ENCODE measurements around the gene TNNT1.

GRCh38 chr19:55118401-55118991, 30.5 kb downstream of the TNNT1 start:
- TF ChIP-seq, protein P1, sequence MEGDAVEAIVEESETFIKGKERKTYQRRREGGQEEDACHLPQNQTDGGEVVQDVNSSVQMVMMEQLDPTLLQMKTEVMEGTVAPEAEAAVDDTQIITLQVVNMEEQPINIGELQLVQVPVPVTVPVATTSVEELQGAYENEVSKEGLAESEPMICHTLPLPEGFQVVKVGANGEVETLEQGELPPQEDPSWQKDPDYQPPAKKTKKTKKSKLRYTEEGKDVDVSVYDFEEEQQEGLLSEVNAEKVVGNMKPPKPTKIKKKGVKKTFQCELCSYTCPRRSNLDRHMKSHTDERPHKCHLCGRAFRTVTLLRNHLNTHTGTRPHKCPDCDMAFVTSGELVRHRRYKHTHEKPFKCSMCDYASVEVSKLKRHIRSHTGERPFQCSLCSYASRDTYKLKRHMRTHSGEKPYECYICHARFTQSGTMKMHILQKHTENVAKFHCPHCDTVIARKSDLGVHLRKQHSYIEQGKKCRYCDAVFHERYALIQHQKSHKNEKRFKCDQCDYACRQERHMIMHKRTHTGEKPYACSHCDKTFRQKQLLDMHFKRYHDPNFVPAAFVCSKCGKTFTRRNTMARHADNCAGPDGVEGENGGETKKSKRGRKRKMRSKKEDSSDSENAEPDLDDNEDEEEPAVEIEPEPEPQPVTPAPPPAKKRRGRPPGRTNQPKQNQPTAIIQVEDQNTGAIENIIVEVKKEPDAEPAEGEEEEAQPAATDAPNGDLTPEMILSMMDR (IDR thresholded peaks at IDR 0.05; ENCODE audit: poor library complexity): no peak
- TF ChIP-seq EZH2 (IDR thresholded peaks at IDR 0.05; ENCODE audit: borderline replicate concordance): no peak
